HCT116 (cell line): ENCODE results near the gene MAPK8. TPM values are rescaled to one million over a fixed set of nuclear protein-coding genes. Genes with fewer than 3 reads are reported as not detected.

Source experiments
- ATAC-seq: fragments of 200-7000 bp; cut with Tn5 transposase; 2 replicates; pipeline ENCODE4 v1.9.1; 2020; ENCODE audit warnings: mild to moderate bottlenecking, moderate library complexity
- BruUV-seq: library from RNA; stranded (reverse); fragments of 400-500 nt; replicated peaks from 2 replicates; lab custom pipeline; 2021; lab: Mats Ljungman, UMichigan
- CTCF ChIA-PET: fragments of 300-600 bp; sonication (Branson Sonifier 250); formaldehyde crosslinking; loops from one replicate; lab custom pipeline; 2021; ENCODE audit warnings: antibody characterized with exemption; lab: Charles Lee
- POLR2A ChIA-PET: fragments of 300-600, 350-600 bp; sonication (Branson Sonifier 250); formaldehyde crosslinking; loops from one replicate; lab custom pipeline; 2021; ENCODE audit warnings: antibody characterized with exemption; lab: Charles Lee
- RAD21 ChIA-PET, 2 experiments: fragments of 300-600 bp; sonication (Branson Sonifier 250); formaldehyde crosslinking; loops; one replicate each; lab custom pipeline; 2023; ENCODE audit warnings: low total read pairs in 2 of 2; ENCODE audit not compliant: uncharacterized antibody in 2 of 2, unreplicated experiment in 2 of 2, low non-redundant PET in 1 of 2; lab: Charles Lee
- DNase-seq: peaks from one replicate; pipeline ENCODE4 v3.0.0-alpha.2; 2010; ENCODE audit warnings: low read depth, low spot score
- H2AFZ ChIP-seq: fragments of 200-600 bp; shearing (Covaris generic), sonication (generic); 2 replicates; pipeline ENCODE4 v1.6.1; 2017; ENCODE audit warnings: low read depth, mixed run types, mixed read lengths, antibody characterized with exemption, low read length; ENCODE audit not compliant: poor library complexity, severe bottlenecking
- H3K27ac ChIP-seq: 2 replicates; pipeline ENCODE4 v1.5.1; 2012; ENCODE audit warnings: low read depth, low read length
- H3K27me3 ChIP-seq: fragments of 200-600 bp; sonication (generic); 2 replicates; pipeline ENCODE4 v1.6.1; 2016; ENCODE audit warnings: mixed run types, low read length, mixed read lengths; ENCODE audit not compliant: insufficient read depth
- H3K36me3 ChIP-seq, 2 experiments: fragments of 200-500 bp in 1 of 2; fragments of 200-600 bp in 1 of 2; sonication (Bioruptor generic) in 1 of 2; sonication (generic) in 1 of 2; 2 replicates each; pipeline versions ENCODE4 v1.5.1 to v1.6.1; 2014 to 2016; ENCODE audit warnings: low read length in 2 of 2, inconsistent platforms in 1 of 2, mixed read lengths in 1 of 2, mixed run types in 1 of 2; ENCODE audit not compliant: insufficient read depth in 2 of 2, control insufficient read depth in 1 of 2
- H3K4me1 ChIP-seq, 2 experiments: fragments of 200-600 bp in 1 of 2; sonication (generic) in 1 of 2; 2 replicates each; pipeline versions ENCODE4 v1.5.1 to v1.6.1; 2012 to 2017; ENCODE audit warnings: low read length in 2 of 2, inconsistent platforms in 1 of 2, mild to moderate bottlenecking in 1 of 2, mixed read lengths in 1 of 2, mixed run types in 1 of 2, moderate library complexity in 1 of 2; ENCODE audit not compliant: insufficient read depth in 2 of 2, control insufficient read depth in 1 of 2
- H3K4me2 ChIP-seq: fragments of 200-600 bp; sonication (generic); 2 replicates; pipeline ENCODE4 v1.6.1; 2017; ENCODE audit warnings: mixed run types, low read length, mixed read lengths
- H3K4me3 ChIP-seq, 2 experiments: fragments of 200-600 bp in 1 of 2; sonication (generic) in 1 of 2; replicated peaks in 1 of 2; 2 replicates each; pipeline ENCODE4 v1.5.1; 2011 to 2016; ENCODE audit warnings: low read length in 2 of 2, control low read depth in 1 of 2, low read depth in 1 of 2, mild to moderate bottlenecking in 1 of 2, mixed read lengths in 1 of 2, mixed run types in 1 of 2
- H3K79me2 ChIP-seq: fragments of 200-600 bp; sonication (generic); 2 replicates; pipeline ENCODE4 v1.6.1; 2017; ENCODE audit warnings: mild to moderate bottlenecking, mixed run types, low read length, moderate library complexity, mixed read lengths; ENCODE audit not compliant: insufficient read depth
- H3K9ac ChIP-seq: fragments of 200-600 bp; sonication (generic); 2 replicates; pipeline ENCODE4 v1.6.1; 2016; ENCODE audit warnings: low read length, mixed read lengths
- H3K9me2 ChIP-seq: fragments of 200-600 bp; sonication (generic), shearing (Covaris generic); 2 replicates; pipeline ENCODE4 v1.6.1; 2017; ENCODE audit warnings: mixed run types, mild to moderate bottlenecking, moderate library complexity; ENCODE audit not compliant: insufficient read depth
- H3K9me3 ChIP-seq, 2 experiments: fragments of 200-500 bp in 1 of 2; fragments of 200-600 bp in 1 of 2; sonication (Bioruptor generic) in 1 of 2; sonication (generic) in 1 of 2; 2 replicates each; pipeline ENCODE4 v1.6.1; 2014 to 2017; ENCODE audit warnings: low read length in 2 of 2, mixed read lengths in 2 of 2, inconsistent platforms in 1 of 2, low read depth in 1 of 2, mild to moderate bottlenecking in 1 of 2, mixed run types in 1 of 2, moderate library complexity in 1 of 2; ENCODE audit not compliant: control insufficient read depth in 1 of 2, insufficient read depth in 1 of 2
- H4K20me1 ChIP-seq: fragments of 200-600 bp; sonication (generic), shearing (Covaris generic); 2 replicates; pipeline ENCODE4 v1.6.1; 2017; ENCODE audit warnings: mixed run types, mild to moderate bottlenecking, moderate library complexity; ENCODE audit not compliant: insufficient read depth
- CBX3 ChIP-seq: IDR thresholded peaks from 2 replicates; pipeline ENCODE4 v1.6.1; 2012; ENCODE audit warnings: low read depth
- CEBPB ChIP-seq: IDR thresholded peaks from 2 replicates; pipeline ENCODE4 v1.6.1; 2012; ENCODE audit warnings: low read depth
- ELF1 ChIP-seq: IDR thresholded peaks from 2 replicates; pipeline ENCODE4 v1.6.1; 2012; ENCODE audit warnings: low read depth, borderline replicate concordance
- EZH2phosphoT487 ChIP-seq: fragments of 200-600 bp; IDR thresholded peaks from 2 replicates; pipeline ENCODE4 v1.6.1; 2018; ENCODE audit warnings: antibody characterized with exemption, borderline replicate concordance
- FOSL1 ChIP-seq: IDR thresholded peaks from 2 replicates; pipeline ENCODE4 v1.6.1; 2012; ENCODE audit warnings: low read depth
- JUND ChIP-seq: IDR thresholded peaks from 2 replicates; pipeline ENCODE4 v1.6.1; 2012
- POLR2A ChIP-seq: IDR thresholded peaks from 2 replicates; pipeline ENCODE4 v1.7.0; 2011; ENCODE audit warnings: borderline replicate concordance; ENCODE audit not compliant: insufficient read depth, insufficient read length; ENCODE audit errors: extremely low read depth
- SIN3A ChIP-seq: IDR thresholded peaks from 2 replicates; pipeline ENCODE4 v1.6.1; 2012; ENCODE audit warnings: low read depth
- SP1 ChIP-seq: IDR thresholded peaks from 2 replicates; pipeline ENCODE4 v1.6.1; 2012; ENCODE audit warnings: low read depth
- SRF ChIP-seq: IDR thresholded peaks from 2 replicates; pipeline ENCODE4 v1.6.1; 2012; ENCODE audit warnings: low read depth
- TCF7L2 ChIP-seq: IDR thresholded peaks from 2 replicates; pipeline ENCODE4 v1.7.0; 2011; ENCODE audit warnings: borderline replicate concordance, inconsistent platforms; ENCODE audit not compliant: insufficient read depth, insufficient read length; ENCODE audit errors: extremely low read depth
- YY1 ChIP-seq: IDR thresholded peaks from 2 replicates; pipeline ENCODE4 v1.6.1; 2011; ENCODE audit warnings: low read length, low read depth, moderate library complexity, mild to moderate bottlenecking; ENCODE audit not compliant: insufficient replicate concordance; ENCODE audit errors: extremely low read depth
- ZFX ChIP-seq: fragments of 450-650 bp; IDR thresholded peaks from 2 replicates; pipeline ENCODE4 v1.6.1; 2017
- intact Hi-C: fragments of 100-400 bp; cut with micrococcal nuclease; formaldehyde crosslinking; loops from 2 replicates; pipeline ENCODE4 v1.10.0; 2022
- total RNA-seq: library from RNA; stranded (reverse); gene quantifications from one replicate; pipeline ENCODE4 v1.2.1, GENCODE V29; 2021; ENCODE audit not compliant: unreplicated experiment
- TF ChIP-seq, protein P1 (sequence below): IDR thresholded peaks from 2 replicates; pipeline ENCODE4 v1.6.1; 2012
- TF ChIP-seq, protein P2 (sequence below): IDR thresholded peaks from 2 replicates; pipeline ENCODE4 v1.6.1; 2012

MAPK8 gene
- total RNA-seq, 1 experiment from 2014 or later, result 71.0 TPM

DNA sequence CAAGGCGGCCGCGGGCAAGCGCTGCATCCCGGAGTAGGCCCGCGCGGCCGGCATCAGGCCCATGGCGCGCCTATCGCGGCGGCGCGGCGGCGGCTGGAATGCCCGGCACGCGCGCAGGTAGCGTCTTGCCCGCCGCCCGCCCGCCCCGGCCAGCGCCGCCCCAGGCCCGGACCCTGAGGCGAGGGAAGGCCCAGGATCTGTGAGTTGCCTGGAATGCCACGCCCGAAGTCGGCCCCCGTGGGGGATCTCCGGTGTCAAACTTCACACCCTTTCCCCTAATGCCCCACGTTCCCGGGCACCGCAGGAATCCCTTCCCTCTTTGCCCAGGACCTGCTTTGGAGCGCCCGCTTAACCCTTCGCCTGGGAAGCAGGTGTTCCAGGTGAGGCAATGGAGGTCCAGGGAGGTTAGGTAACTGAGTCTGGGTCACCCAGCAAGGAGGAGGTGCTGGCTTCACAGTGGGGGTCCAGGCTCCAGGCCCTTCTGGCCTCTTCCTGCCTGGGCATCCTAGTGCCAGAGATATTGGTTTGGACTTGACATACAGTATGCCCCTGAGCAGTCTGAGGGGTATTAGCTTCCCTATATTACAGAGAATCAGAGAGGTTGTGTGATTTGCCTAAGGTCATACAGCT is 160.2 kb downstream of the MAPK8 start:
- no peaks in the 10 kb centered on the region for H3K36me3 ChIP-seq
- RAD21 ChIA-PET, result no interaction called here
- intact Hi-C loops, result no loop called here
- ATAC-seq, result no peak
- no peaks in the 10 kb centered on the region for H3K9me2 ChIP-seq
- H4K20me1 ChIP-seq, result no peaks in the 10 kb centered on the region
- H2AFZ ChIP-seq, result no peak overlapping the region
- no peaks in the 10 kb centered on the region for H3K79me2 ChIP-seq
- no peak for TF ChIP-seq CBX3
- no peak for TF ChIP-seq ELF1
- no peak for TF ChIP-seq SIN3A
- TF ChIP-seq JUND, result no peak
- TF ChIP-seq, all 23 proteins: peak for 0
- H3K27ac ChIP-seq, result no peak overlapping the region
- no peaks in the 10 kb centered on the region for H3K9me3 ChIP-seq
- no TSS peak for BruUV-seq
- no peak for DNase-seq
- no peak overlapping the region for H3K4me3 ChIP-seq
- POLR2A ChIA-PET, result no interaction called here
- no peaks in the 10 kb centered on the region for H3K27me3 ChIP-seq
- CTCF ChIA-PET, result no interaction called here
- H3K4me1 ChIP-seq, result peaks cover 0 to 4% of the 10 kb centered on the region in 2 experiments; a peak in 1 of 4 replicates
- no peak overlapping the region for H3K4me2 ChIP-seq
- no peak overlapping the region for H3K9ac ChIP-seq

DNA sequence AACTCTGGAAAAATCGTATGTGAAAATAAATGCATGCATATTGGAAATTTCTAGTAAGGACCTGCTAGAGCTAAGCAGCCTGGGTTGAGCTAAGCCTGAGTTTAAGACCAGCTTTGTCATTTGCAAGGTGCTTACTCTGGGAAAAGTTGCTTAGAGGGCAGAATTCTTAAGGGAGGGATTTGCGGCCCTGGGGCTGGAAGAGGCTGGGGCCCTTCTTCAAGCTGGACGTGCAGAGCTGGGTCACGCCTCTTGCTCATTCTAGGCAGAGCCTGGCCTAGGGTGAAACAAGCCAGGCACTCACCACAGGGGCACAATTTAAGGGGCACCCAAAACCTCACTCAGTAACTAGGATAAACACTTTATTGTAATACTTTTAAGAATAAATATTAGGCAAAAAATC is 161.2 kb downstream of the MAPK8 start:
- DNase-seq, result no peak

More for the DNA sequence above, 161.2 kb downstream of the MAPK8 start:
- TF ChIP-seq SP1 (no peak), SIN3A (no peak), POLR2A (no peak), CEBPB (no peak), SRF (no peak), TCF7L2 (no peak), ZFX (no peak), YY1 (no peak), CBX3 (no peak), FOSL1 (no peak), EZH2phosphoT487 (no peak)
- TF ChIP-seq, protein P1, sequence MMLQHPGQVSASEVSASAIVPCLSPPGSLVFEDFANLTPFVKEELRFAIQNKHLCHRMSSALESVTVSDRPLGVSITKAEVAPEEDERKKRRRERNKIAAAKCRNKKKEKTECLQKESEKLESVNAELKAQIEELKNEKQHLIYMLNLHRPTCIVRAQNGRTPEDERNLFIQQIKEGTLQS, result no peak
- TF ChIP-seq, protein P2, sequence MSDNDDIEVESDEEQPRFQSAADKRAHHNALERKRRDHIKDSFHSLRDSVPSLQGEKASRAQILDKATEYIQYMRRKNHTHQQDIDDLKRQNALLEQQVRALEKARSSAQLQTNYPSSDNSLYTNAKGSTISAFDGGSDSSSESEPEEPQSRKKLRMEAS, result no peak
- peaks cover 0 to 4% of the 10 kb centered on the region in 2 experiments; a peak in 1 of 4 replicates for H3K4me1 ChIP-seq
- no peak overlapping the region for H3K9ac ChIP-seq
- no TSS peak for BruUV-seq
- no peak overlapping the region for H3K27ac ChIP-seq
- ChIA-PET POLR2A (no interaction called here), RAD21 (no interaction called here), CTCF (no interaction called here)
- intact Hi-C loops, result no loop called here
- H4K20me1 ChIP-seq, result no peaks in the 10 kb centered on the region
- H3K4me3 ChIP-seq, result no peak overlapping the region
- H3K9me3 ChIP-seq, result no peaks in the 10 kb centered on the region
- no peaks in the 10 kb centered on the region for H3K79me2 ChIP-seq
- no peaks in the 10 kb centered on the region for H3K9me2 ChIP-seq
- H3K4me2 ChIP-seq, result no peak overlapping the region
- H2AFZ ChIP-seq, result no peak overlapping the region
- H3K27me3 ChIP-seq, result no peaks in the 10 kb centered on the region
- H3K36me3 ChIP-seq, result no peaks in the 10 kb centered on the region
- no peak for ATAC-seq
